Body of pancreas (tissue), 4 donors: ENCODE results near the gene TMC3.

Experiments
- POLR2A ChIP-seq, 3 donors: fragments of 450-650 bp; IDR thresholded peaks; one replicate each; pipeline ENCODE4 v1.6.1; 2016; ENCODE audit warnings: antibody characterized with exemption in 3 of 3, mild to moderate bottlenecking in 2 of 3
- TF ChIP-seq, protein P1 (sequence below), 7 experiments: fragments of 450-650 bp in 4 of 7; fragments of 200-600 bp in 3 of 7; sonication (generic) in 3 of 7; IDR thresholded peaks; one replicate each; pipeline ENCODE4 v1.5.1; 2016 to 2019; ENCODE audit warnings: antibody characterized with exemption in 7 of 7

DNA sequence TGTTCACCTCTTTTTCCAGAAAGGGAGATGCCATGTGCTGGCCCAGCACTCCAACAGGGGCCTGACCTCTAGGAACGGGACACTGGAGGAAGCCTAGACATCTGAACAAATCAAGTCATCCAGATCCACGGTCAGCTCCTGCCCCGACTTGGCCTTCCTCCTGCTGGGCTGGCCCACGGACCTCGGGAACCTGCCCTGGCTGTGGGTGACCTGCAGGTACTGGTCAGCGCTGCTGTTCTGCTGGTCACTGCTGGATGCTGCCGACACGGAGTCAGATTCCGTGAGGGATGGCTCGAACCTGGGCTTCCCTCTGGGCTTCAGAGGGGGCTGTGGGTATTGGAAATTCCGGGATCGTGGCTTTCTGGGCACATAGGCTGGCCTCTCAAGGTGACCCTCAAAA is 41.7 kb downstream of the TMC3 start:
- TF ChIP-seq, protein P1, sequence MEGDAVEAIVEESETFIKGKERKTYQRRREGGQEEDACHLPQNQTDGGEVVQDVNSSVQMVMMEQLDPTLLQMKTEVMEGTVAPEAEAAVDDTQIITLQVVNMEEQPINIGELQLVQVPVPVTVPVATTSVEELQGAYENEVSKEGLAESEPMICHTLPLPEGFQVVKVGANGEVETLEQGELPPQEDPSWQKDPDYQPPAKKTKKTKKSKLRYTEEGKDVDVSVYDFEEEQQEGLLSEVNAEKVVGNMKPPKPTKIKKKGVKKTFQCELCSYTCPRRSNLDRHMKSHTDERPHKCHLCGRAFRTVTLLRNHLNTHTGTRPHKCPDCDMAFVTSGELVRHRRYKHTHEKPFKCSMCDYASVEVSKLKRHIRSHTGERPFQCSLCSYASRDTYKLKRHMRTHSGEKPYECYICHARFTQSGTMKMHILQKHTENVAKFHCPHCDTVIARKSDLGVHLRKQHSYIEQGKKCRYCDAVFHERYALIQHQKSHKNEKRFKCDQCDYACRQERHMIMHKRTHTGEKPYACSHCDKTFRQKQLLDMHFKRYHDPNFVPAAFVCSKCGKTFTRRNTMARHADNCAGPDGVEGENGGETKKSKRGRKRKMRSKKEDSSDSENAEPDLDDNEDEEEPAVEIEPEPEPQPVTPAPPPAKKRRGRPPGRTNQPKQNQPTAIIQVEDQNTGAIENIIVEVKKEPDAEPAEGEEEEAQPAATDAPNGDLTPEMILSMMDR (IDR thresholded peaks at IDR 0.05), result no peak
- TF ChIP-seq POLR2A (IDR thresholded peaks at IDR 0.05), result no peak
